GM19025 (cell line): Measurements from ENCODE around the gene TMEM86B.

Experiments used
- ATAC-seq: cut with Tn5 transposase; IDR thresholded peaks from one replicate; pipeline ENCODE4 v1.9.1; 2021; ENCODE audit warnings: mild to moderate bottlenecking, low read depth, moderate library complexity; ENCODE audit not compliant: unreplicated experiment

TMEM86B gene

GRCh38 chr19:55228403-55229031 is at the start of gene TMEM86B:
TSS of gene TMEM86B (minus strand) at chr19:55228763. CDS start at chr19:55228741, 22 bp downstream.
- no peak for ATAC-seq

- ATAC-seq, result no peak
Measured at GRCh38 chr19:55277494-55277893, 48.9 kb upstream of the TMEM86B start.

DNA sequence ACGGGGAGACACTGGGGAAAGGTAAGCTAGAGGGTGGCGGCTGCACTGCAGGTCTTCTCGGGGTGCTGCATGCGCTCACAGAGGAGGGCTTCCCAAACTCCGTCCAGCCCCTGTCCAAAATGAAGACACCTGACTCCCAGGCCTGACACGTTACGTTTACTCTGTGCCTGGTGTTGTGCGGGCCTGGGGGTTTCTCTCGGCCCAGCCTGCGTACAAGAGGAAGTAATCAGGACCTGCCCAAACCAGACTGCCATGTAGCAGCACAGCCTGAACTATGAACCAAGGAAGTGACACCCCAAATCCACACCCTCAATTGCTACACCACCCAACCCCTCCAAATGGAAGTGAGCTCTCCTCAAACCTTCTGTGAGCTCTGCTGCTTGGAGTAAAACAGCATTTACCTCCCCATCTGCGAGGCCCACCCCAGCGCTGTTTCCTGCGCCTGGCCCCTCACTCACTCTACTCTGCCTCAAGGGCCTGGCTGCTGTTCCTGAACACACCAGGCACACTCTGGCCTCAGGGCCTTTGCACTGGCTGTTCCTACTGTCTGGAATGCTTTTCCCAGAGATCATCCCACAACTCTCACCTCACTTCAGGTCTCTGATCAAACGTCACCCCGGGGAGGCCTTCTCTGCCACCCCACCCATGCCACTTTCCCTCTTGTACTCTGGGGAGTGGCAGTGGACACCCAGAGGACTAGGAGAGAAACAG is 48.3 kb upstream of the TMEM86B start:
- no peak for ATAC-seq

DNA sequence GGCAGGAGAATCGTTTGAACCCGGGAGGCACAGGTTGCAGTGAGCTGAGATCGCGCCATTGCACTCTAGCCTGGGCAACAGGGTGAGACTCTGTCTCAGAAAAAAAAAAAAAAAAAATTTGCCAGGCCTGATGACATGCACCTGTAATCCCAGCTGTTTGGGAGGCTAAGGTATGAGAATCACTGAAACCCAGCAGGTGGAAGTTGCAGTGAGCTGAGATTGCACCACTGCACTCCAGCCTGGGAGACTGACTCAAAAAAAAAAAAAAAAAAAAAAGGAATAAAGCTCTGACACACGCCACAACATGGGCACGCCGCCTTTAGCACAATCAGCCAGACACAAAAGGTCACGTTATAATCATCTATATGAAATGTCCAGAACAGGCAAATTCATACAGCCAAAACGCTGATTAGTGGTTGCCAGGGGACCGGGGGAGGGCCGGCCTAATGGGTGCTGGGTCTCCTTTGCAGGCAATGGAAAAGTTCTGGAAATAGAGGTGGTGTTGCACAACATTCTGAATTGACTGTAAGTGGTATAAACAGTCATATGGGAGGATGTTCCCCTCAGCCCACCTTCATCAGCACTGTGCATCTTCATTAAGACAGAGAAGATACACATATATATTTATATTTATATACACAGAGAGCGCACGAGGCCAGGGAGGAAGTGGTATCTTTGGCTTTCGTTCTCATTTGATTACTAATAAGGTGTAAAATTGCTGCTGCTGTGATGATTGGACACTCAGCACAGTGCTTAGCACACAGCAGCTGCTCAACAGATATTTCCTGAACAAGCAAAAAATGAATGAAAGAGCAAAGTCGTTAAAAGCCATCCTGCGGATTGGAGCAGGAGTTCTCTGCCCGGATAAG is 47.5 kb upstream of the TMEM86B start:
- ATAC-seq, result peak; percentile 54

- ATAC-seq, result no peak
Measured at GRCh38 chr19:55273978-55274707, 45.6 kb upstream of the TMEM86B start.

DNA sequence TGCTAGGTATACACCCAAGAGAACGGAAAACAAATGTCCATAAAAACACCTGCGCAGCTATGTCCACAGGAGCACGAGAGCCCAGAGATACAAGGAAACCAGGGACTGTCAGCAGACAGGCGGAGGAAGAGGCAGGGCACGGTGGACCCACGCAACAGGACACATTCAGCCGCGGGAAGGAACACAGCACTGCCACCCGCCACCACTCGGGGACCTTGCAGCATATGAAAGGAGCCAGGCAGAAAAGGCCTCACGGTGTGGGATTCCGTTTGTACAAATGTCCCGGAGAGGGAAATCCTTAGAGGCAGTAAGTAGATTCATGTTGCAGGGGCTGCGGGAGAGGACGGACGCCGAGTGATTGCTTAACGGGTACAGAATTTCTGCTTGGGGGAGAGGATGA is 43.6 kb upstream of the TMEM86B start:
- ATAC-seq, result no peak

GRCh38 chr19:55270172-55270942 is 41.8 kb upstream of the TMEM86B start:
- no peak for ATAC-seq

GRCh38 chr19:55269299-55269698 is 40.7 kb upstream of the TMEM86B start:
- no peak for ATAC-seq

DNA sequence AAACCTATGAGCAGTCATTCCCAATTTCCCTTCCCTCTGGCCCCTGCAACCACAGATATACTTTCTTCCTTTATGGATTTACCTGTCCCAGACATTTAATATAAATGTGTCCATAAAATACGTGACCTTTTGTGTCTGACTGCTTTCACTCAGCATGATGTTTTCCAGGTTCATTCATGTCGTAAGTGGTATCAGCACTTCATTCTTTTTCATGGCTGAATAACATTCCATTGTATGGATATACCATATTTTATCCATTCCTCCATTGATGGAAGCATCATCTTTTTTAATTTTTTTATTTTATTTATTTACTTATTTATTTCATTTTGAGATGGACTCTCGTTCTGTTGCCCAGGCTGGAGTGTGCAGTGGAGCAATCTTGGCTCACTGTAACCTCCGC is 38.3 kb upstream of the TMEM86B start:
- no peak for ATAC-seq

- ATAC-seq, result no peak
Measured at GRCh38 chr19:55266404-55266803, 37.8 kb upstream of the TMEM86B start.

- ATAC-seq, result no peak
Measured at GRCh38 chr19:55265723-55266386, 37.3 kb upstream of the TMEM86B start.

GRCh38 chr19:55265173-55265572 is 36.6 kb upstream of the TMEM86B start:
- no peak for ATAC-seq

DNA sequence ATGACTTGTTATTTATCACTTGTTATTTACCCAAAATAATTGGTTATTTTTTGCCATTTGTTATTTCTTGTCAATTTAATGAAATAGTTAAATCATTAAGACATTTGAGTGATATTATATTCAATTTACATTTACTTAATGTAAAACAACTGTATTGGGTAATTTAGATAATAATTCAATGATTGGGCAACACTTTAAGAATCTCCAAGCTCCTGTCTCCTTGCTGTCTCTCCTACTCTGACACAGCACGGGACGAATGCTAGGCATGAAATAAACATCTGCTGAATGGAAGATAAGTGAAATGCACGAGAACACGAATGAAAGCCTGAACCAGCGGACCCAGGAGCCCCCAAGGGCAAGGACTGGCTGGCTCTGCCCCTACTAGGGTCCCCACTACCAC is 36.0 kb upstream of the TMEM86B start:
- ATAC-seq, result no peak

- no peak for ATAC-seq
Measured at GRCh38 chr19:55262359-55262758, 33.8 kb upstream of the TMEM86B start.

GRCh38 chr19:55261671-55262126 is 33.1 kb upstream of the TMEM86B start:
- no peak for ATAC-seq

DNA sequence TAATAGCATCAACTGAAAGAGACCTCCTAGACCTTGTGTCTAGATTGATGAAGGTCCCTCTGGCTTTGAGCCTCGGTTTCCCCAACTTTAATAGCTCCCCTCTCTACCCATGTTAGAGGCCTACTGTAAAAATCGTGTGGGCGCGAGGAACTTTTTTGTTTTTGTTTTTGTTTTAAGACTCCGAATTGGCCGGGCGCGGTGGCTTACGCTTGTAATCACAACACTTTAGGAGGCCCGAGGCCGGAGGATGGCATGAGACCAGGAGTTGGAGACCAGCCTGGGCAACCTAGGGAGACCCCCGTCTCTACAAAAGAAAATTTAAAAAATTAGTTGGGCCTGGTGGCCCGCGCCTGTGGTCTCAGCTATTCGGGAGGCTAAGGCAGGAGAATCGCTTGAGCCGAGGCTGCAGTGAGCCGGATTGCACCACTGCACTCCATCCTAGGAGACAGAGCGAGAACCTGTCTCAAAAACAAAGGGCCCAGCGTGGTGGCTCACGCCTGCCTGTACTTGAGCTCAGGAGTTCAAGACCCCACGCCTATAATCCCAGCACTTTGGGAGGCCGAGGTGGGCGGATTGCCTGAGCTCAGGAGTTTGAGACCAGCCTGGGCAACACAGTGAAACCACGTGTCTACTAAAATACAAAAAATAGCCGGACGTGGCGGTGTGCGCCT is 31.1 kb upstream of the TMEM86B start:
- no peak for ATAC-seq

- ATAC-seq, result peak; percentile 69
Measured at GRCh38 chr19:55258828-55259539, 30.4 kb upstream of the TMEM86B start, which contains the start of gene PPP6R1. TSS of gene PPP6R1 (minus strand) at chr19:55259017. CDS start at chr19:55247103, 11,914 bp downstream.

DNA sequence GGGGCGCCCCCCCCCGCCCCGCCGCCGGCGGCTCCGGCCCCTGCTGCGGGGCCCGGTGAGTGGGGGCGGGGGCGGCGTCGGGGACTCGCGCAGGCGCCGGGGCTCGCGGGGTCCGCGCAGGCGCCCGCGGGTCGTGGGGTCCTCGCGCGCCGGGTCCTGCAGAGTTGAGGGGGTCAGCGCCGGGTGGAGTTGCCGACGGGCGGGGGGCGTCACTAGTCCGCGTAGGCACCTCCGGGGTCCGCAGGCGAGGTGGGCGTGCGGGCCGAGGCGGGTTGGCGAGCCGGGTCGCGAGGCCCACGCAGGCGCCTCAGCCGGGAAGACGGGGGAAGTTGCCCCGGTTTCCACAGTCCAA is 29.9 kb upstream of the TMEM86B start:
- peak; percentile 4 for ATAC-seq
